Measurements from ENCODE around the gene FGF19. TPM values are rescaled to one million over a fixed set of nuclear protein-coding genes. Genes with fewer than 3 reads are reported as not detected.

FGF19 gene
- total RNA-seq, 1 experiment from 2014 or later, result 0.69 TPM

DNA sequence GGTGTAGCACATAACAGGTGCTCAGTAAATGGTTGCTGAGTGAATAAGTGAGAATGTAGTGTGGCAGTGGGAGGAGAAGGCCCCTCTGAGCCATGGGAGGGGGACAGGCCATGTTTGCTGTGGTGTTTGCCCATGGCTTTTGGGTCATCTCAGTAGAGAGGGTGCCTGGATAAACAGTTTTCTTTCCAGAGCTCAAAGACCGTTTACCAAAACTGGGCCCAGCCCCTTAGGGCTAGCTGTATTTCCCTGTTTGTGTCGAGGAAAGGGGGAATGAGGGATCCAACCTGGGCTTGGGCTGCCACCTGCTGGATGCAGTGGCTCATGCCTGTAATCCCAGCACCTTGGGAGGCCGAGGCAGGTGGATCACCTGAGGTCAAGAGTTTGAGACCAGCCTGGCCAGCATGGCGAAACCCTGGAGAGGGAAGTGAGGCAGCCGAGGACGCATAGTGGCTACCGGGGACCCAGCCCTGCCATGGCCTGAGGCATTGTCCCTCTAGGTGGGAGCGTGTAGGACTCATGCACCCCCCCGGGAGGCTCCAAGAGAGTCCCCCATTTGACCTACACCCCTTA lies 20.0 kb downstream of the FGF19 start:
- no peaks in the 10 kb centered on the region for H3K36me3 ChIP-seq (ENCODE audit: insufficient read depth, low read length, poor library complexity, severe bottlenecking)
- no peak overlapping the region for H3K4me3 ChIP-seq (ENCODE audit: low read depth, low read length, poor library complexity, severe bottlenecking)
- H3K27ac ChIP-seq (ENCODE audit: low read depth, low read length, poor library complexity, severe bottlenecking), result no peak overlapping the region
- H3K9me3 ChIP-seq (ENCODE audit: low read depth, low read length, poor library complexity, severe bottlenecking), result no peaks in the 10 kb centered on the region
- no peaks in the 10 kb centered on the region for H3K27me3 ChIP-seq (replicated peaks; ENCODE audit: insufficient read depth, low read depth, low read length, poor library complexity)
- CTCF ChIA-PET, result interaction anchor here (0.6 to 2.4 kb wide), 9 partner anchors 9 to 672 kb away, joined by 3 to 24 read pairs (median 4); partner anchors contain the start of gene LTO1
- POLR2A ChIA-PET (ENCODE audit: low non-redundant PET), result no interaction called here
- no TSS peak for BruUV-seq (replicated peaks)
- no peaks in the 10 kb centered on the region for H3K4me1 ChIP-seq (ENCODE audit: insufficient read depth, low read length, poor library complexity, severe bottlenecking)
- intact Hi-C loops (cut with micrococcal nuclease; ENCODE audit: unreplicated experiment), result loop anchor here (1.0 kb wide), 1 partner anchor 583 kb away; no protein-coding TSS in a partner anchor
- no peak for TF ChIP-seq EZH2 (IDR thresholded peaks at IDR 0.05; ENCODE audit: borderline replicate concordance, low read depth, low read length, poor library complexity, severe bottlenecking)
- peak; percentile 83 for TF ChIP-seq CTCF (conservative IDR thresholded peaks at IDR 0.05; ENCODE audit: low read depth, low read length)
- DNase-seq (ENCODE audit: low spot score), result peak; percentile 81

DNA sequence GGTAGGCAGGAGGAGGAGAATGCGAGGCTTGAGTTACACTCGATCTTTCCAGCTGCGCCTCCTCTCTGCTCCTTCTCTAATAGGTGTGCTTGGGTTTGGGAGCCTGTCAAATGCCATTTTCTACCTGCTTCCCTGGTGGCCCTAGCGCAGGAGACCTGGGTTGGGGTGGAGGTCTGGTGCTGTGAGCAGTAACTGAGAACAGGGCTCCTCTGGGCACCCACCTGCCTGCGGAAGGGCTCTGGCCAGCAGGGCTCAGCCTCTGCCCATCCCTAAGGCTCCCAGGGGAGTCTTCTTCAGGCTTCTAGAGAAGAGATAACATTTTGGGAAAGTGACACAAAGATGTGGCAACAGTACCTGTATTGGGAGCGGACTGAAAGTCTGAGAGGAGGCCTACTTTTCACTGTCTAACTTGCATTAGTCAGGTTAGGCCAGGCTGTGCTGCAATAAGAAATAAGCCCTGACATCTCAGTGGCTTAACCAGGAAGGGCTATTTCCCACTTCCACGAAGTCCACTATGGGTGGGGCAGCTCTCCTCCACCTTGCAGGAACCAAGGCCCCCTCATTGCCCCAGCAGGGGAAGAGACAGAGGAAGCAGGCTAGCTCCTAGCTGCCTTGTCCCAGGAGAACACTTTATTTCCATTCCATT lies 21.0 kb downstream of the FGF19 start:
- no TSS peak for BruUV-seq (replicated peaks)
- Histone ChIP-seq H3K36me3 (ENCODE audit: insufficient read depth, low read length, poor library complexity, severe bottlenecking) (no peaks in the 10 kb centered on the region), H3K9me3 (ENCODE audit: low read depth, low read length, poor library complexity, severe bottlenecking) (no peaks in the 10 kb centered on the region), H3K4me3 (ENCODE audit: low read depth, low read length, poor library complexity, severe bottlenecking) (no peak overlapping the region), H3K27ac (ENCODE audit: low read depth, low read length, poor library complexity, severe bottlenecking) (no peak overlapping the region), H3K27me3 (replicated peaks; ENCODE audit: insufficient read depth, low read depth, low read length, poor library complexity) (no peaks in the 10 kb centered on the region), H3K4me1 (ENCODE audit: insufficient read depth, low read length, poor library complexity, severe bottlenecking) (no peaks in the 10 kb centered on the region)
- intact Hi-C loops (cut with micrococcal nuclease; ENCODE audit: unreplicated experiment), result no loop called here
- no peak for DNase-seq (ENCODE audit: low spot score)
- ChIA-PET CTCF (interaction anchor here (2.4 kb wide), 1 partner anchor 581 kb away, joined by 24 read pairs; no protein-coding TSS in a partner anchor), POLR2A (ENCODE audit: low non-redundant PET) (no interaction called here)
- no peak for TF ChIP-seq EZH2 (IDR thresholded peaks at IDR 0.05; ENCODE audit: borderline replicate concordance, low read depth, low read length, poor library complexity, severe bottlenecking)
- TF ChIP-seq CTCF (conservative IDR thresholded peaks at IDR 0.05; ENCODE audit: low read depth, low read length), result no peak

DNA sequence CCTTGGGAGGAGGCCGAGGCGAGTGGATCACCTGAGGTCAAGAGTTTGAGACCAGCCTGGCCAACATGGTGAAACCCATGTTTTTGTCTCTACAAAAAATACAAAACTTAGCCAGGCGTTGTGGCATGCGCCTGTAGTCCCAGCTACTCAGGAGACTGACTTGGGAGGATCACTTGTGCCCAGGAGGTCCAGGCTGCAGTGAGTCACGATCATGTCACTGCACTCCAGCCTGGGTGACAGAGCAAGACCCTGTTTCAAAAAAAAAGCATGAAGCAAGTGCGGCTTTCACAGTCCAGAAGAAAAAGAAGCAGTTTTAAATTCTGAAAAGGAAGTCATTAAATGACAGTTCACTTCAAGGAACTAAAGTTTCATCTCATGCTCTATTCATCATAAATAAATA lies 21.6 kb downstream of the FGF19 start:
- ChIA-PET POLR2A (ENCODE audit: low non-redundant PET) (no interaction called here), CTCF (no interaction called here)
- Histone ChIP-seq H3K27ac (ENCODE audit: low read depth, low read length, poor library complexity, severe bottlenecking) (no peak overlapping the region), H3K27me3 (replicated peaks; ENCODE audit: insufficient read depth, low read depth, low read length, poor library complexity) (no peaks in the 10 kb centered on the region), H3K4me1 (ENCODE audit: insufficient read depth, low read length, poor library complexity, severe bottlenecking) (no peaks in the 10 kb centered on the region), H3K9me3 (ENCODE audit: low read depth, low read length, poor library complexity, severe bottlenecking) (no peaks in the 10 kb centered on the region), H3K4me3 (ENCODE audit: low read depth, low read length, poor library complexity, severe bottlenecking) (no peak overlapping the region), H3K36me3 (ENCODE audit: insufficient read depth, low read length, poor library complexity, severe bottlenecking) (no peaks in the 10 kb centered on the region)
- intact Hi-C loops (cut with micrococcal nuclease; ENCODE audit: unreplicated experiment), result no loop called here
- no TSS peak for BruUV-seq (replicated peaks)
- TF ChIP-seq EZH2 (IDR thresholded peaks at IDR 0.05; ENCODE audit: borderline replicate concordance, low read depth, low read length, poor library complexity, severe bottlenecking), result no peak
- TF ChIP-seq CTCF (conservative IDR thresholded peaks at IDR 0.05; ENCODE audit: low read depth, low read length), result no peak
- no peak for DNase-seq (ENCODE audit: low spot score)
